HL-60/S4 treated with retinoic acid at 250 ng/mL for 4 days and 3 days (cell line): ENCODE results near the gene TNRC18.

Experiments used
- in situ Hi-C: fragments of 300-500 bp; cut with MboI; formaldehyde crosslinking; loops from 2 replicates; pipeline ENCODE4 v1.7.0; 2022; ENCODE audit warnings: low sequenced_read_pairs

Gene TNRC18

DNA sequence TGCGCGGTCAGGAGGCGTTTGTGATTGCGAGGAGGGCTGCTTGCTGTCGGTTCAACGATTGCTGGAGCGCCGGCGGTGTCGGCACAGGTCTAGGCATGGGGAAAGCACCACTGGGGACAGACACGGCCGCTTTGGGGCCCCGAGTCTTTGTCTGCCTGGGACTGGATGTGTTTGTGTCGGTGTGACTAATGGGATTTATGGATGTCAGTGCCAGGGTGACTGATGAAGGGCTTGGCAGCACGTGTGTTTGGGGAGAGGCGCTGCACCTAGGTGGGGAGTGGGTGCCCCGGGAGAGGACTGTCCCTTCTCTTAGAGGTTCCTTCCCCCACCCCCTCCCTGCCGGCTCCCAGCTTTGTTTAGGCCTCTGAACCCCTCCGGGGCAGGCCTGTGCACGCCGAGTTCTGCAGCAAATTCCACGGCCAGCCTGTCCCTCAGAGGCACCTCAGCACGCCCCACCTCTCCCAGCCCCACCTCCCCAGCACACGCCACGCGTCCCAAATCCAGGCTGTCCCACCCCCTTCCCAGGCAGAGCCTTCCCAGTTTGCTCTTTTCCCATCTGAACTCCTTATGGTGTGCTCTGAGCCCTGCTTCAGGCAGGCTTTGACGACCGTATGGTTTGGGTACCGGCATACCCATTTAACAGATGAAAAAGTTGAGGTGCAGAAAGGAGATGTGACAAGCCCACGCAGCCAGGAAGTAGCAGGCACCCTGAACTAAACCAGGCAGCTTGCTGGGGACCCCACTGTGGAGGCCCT, 6.4 kb upstream of the TNRC18 start:
- in situ Hi-C loops, result no loop called here

DNA sequence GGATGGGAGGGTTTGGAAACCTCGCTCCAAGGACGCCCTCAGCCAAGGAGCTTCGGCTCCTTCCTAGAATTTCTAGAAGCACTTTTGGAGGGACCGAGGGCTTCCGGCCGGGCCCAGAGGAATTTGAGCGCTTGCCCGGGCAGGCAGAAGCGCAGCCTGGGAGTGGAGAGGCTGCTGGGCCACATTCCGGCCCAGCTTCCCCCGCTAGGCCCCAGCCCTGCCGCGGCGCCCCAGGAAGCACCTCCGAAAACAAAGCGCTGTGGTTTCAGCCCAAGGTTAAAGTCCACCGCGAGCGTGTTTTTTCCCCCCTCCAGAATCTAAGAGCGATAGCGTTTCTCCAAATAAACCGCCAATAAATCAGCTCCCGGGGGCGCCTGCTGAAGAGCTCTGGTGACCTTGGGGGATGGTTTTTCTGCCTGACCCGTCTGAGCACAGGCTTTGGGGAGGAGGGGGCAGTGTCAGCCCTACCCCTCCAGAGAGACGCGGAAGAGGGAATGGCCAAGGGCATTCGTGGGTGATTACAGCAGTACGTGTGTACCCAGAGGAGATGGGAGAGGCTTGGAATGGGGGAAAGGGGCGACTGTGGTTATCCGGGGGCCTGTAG, 5.7 kb upstream of the TNRC18 start:
- in situ Hi-C loops, result no loop called here

DNA sequence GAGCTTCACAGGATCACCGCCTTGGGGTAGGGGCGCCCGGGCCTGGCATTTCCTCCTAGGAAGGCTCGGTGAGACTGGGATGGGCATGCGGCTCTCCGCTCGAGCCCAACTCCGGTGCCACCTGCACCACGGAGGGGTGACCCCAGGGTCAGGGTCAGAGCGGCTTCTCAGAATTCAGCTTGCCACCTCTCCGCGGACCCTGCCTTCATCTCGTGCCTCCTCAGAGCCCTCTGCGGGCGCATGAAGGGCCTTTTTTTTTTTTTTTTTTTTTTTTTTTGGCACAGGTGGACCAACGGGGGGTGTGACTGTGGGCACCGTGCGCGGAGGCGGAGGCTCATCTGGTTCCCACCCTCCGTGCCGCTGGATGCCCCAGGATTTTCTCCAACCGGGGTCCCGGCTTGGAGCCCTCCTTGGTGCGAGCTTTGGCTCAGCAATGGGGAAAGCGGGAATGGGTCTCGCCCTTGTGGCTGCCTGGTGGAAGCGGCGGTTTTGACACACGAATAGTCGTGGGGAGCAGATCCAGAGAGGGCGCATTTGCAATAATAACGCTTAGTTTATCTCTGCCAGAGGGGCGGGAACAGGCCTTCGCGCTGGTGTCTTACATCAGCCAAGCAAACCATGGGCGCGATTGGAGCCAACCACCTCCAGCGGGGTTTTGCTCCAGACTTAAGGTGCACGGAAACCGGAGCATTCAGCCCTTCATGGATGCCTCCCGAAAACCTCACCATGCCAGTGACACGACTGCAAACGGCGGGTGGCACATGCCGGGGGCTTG, 5.0 kb upstream of the TNRC18 start:
- in situ Hi-C loops, result no loop called here

DNA sequence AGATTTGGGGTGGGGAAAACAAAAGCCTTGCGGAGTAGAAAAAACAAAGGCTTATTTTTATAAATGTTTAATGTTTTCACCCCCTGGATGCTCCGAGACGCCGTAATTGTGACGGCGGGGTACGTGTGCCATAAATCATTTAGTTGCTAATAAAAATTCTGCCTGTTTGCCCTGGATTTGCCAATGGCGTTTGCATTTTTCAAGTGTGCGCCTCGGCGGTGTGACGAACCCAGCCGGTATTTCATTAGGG, 2.5 kb upstream of the TNRC18 start:
- in situ Hi-C loops, result no loop called here

DNA sequence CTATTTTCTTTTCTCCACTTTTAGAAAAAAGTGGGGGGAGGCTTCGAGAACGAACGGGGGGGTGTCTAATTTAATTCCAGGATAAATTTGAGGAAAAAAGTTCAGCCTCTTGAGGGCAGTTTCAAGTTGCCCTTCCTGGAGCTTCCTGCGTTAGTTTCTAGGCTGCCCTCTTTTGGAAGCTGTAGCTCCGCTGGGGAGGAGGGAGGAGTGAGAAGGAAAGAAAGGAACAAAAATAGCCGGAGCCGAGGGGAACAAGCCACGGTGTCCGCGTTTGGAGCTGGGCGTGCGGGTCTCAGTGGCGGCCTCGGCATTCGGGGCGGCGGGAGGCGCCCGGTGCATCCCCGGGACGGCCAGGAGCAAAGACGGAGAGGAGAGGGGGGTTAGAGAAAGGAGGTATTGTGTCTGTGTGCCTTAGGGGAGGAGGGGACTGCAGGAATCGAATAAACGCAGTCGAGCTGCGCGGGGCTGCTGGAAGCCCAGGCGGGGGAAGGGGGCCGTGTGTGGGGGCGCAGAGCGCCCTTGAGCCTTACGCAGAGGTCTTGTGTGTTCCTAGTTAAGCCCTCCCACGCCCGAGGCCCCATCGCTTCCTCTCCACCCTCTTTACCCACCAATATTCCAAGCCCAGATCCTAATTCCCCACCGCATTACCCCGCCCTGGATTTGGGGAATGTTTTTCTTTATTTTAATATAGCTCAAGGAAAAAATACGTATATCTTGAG, 2.0 kb upstream of the TNRC18 start:
- in situ Hi-C loops, result no loop called here

DNA sequence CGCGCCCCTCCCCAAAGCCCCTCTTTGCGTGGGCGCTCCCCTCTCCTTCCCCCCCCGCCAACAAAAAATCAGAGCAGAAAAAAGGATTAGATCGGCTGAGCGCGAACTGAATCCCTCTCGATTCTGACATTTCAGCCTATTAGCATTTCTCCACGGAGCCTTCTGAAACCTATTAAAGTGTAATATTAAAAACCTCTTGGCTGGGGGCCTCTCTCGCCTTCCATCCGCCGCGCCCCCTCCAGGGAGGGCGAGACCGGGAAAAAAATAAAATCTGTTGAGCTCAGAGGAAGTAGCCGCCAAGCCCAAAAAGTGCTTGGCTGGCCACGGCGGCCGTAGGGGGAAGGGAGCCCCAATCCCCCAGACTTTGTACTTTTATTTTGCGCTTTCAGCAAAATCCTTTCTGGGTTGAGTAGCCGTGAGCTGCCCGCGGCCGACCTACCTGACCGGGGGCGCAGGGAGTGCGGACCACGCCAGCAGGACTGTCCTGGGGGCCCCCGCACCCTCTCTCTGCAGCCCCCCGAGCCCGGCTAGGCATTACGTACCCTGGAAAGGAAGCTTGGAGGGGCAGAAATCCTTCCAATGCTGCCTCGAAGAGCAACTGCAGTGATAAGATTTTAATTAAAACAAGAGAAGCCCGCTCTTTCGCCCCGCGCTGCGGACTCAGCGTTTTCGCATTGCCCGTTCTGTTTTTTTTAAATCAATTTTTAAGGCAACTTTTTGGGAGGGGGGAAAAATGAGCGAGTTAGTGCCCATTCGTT, 1.3 kb upstream of the TNRC18 start:
- in situ Hi-C loops, result no loop called here

DNA sequence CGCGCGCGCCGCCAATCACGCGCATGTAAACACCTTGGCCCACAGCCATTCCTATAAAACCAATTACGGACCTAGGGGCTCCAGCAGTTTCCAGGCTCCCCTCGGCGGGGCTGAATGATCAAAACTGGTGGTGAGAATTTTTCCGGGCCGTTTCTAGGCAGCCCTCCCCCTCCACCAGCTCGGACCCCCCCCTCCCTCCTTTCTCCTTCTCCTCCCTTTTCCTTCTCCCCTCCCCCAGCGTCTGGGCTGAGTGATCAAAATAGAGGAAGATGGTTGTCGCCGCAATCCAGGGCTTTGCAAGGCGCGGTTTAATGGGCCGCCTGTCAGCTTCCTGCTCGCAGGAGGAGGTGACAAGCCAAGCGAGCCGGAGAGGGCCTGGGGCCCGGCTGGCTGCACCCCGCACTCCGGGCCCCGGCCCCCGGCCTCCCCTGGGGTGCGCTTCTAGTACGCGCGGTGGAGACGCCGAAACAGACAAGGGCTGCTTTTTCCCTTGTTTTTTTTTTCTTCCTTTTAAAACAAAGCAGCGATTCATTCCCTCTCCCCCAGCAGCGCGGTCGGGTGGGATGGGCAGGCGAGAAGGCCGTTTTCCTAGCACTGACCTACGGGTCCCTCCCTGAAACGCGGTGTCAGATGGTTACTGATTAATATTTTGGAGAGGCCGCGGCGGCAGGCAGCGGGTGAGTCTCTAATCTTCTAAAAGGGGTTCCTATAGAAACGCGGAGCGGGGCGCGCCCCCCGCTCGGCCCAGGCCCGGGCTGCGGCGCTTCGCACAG, 528 bp upstream of the TNRC18 start:
- in situ Hi-C loops, result no loop called here

DNA sequence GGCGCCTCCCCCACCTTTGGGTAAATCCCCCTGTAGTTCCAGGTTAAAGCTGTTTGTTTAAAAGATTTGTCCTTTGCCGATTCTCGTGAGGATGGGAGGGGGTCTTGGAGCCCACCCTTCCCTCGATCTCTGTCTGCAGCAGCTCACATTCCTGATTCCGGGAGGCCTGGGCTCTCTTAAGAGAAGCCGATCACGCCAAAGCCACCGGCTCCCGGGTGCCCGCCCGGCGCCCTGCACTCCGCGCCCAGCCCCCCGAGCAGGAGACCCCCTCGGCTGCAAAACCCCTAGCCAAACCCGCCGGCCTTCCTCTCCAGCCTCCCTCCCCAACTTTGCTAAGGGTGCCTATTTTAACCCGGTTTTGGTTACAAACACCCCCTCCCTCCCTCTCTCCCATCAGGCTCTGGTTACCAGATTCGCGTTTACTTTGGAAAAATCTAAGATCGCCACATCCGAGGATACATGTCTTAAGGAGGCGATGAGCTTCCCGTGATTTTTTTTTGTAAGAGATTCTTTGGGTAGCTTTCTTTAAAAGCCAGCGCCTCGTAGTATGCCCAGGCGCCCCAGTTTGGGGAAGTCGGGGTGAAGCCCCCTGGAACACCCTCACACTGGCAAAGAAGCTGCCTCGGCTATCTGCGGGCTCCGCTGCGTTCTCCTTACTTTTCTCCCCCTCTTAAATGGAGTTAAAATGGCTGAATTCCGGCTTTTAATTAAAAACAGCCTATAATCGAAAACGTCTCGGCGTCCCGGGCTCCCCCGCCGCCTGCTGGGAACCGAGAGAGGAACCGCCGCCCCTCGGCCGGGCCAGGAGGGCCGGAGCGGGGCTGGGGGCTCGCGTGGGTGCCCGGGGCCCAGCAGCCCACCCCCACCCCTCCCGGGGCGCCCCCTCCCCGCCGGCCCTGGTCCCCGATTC, 983 bp downstream of the TNRC18 start:
- in situ Hi-C loops, result no loop called here

DNA sequence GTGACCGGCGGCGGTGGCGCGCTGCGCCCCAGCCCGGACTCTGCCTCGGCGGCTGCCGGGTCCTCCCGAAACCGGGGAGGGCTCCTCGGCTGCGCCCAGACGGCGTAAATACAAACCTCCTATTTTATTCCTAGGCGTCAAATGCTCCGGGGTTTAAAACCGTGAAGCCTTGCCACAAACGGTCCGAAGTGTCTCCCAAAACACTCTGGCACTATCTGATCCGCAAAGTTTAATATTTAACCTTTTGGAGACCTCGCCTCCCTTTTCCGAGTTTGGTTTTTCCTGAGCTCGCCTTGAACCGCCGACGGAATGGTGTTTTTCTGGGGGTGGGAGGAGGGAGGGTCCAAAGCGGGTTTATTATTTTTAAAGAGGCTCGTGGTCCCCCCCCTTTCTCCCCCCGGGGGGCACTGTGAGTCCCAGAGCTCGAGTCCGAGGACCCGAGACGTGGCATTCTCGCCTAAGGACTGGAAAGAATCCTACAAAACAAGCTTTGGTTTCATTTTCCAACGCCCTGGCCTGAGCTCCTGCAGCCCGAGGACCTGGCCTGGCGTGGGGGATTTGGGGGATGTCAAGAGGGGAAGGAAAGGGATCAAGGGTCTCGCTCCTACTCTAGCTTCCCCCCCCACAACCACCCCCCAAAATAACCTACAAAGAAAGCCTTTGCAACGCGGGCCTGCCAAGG, 1.8 kb downstream of the TNRC18 start:
- in situ Hi-C loops, result no loop called here

DNA sequence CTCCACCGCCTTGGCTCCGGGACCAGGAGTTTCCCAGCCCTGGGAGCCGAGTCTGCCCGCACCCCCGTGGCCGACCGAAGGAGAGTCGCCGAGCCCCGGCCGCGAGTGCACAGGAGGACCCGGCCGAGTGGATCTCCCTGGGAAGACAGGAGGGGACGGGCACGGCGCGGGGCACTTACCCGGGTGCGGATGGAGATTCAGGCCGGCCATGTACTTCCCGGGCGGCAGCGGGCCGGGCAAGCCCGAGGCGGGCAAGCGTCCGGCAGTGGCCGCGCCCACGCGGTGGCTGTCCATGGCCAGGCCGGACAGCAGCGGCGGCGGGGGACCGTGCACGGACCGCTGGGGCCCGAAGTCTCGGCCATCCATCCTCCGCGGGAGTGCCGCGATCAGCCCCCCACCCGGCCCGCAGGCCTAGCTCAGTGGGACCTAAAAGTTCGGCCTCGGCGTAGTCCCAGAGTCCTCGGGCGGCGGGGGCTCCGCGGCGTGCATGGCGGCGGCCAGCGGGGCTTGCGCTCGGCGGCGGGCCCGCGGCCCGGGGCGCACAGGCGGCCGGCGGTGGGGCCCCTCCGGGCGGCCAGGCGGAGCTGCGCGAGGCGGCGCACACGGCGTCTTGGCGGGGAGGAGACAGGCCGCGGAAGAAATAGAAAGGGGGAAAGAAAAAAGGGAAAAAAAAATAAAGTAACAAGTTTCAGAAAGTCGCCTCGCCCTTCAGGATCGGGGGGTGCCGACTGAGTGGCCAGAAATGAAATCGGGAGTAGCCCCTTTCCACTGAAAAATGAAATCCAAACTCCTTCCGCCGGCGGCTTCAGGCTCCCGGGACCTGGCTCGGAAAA, 2.5 kb downstream of the TNRC18 start:
- in situ Hi-C loops, result no loop called here

DNA sequence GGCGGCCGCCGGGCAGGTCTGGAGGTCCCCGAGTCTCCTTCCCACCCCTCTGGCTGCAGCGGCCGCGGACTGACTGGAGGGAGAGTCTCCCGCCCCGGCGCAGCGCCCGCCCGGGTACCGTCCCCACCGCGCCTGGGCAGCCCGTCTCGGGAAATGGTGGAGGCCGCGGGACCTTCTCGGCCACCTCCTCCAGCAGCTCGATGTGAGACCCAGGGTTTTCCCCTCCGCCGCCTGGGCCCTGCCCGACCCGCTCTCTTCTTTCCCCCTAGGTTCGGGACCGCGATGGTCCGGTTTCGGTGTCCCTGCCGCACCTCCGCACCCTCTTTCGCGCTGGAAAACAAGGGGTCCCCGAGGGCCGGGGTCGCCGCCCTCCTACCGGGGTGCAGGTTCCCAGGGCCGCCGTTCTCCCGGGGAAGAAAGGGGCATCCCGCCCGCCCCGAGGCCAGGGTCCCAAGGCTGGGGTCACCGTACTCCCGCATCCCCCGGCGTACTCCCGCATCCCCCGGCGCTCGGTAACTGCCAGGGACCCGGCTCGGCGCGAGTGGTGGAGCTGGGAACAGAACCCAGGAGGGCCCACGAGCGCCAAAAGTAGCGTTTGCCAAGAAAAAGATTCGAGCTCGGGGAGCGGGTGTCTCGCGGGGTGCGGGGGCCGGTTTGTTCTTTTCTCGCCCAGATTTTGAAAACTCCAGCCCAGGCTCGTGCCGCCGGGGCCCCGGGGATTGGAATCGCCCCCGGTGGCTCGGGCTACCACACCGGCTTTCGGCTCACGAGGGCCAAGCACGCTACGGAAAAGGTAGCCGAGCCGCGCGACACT, 3.4 kb downstream of the TNRC18 start:
- in situ Hi-C loops, result no loop called here

DNA sequence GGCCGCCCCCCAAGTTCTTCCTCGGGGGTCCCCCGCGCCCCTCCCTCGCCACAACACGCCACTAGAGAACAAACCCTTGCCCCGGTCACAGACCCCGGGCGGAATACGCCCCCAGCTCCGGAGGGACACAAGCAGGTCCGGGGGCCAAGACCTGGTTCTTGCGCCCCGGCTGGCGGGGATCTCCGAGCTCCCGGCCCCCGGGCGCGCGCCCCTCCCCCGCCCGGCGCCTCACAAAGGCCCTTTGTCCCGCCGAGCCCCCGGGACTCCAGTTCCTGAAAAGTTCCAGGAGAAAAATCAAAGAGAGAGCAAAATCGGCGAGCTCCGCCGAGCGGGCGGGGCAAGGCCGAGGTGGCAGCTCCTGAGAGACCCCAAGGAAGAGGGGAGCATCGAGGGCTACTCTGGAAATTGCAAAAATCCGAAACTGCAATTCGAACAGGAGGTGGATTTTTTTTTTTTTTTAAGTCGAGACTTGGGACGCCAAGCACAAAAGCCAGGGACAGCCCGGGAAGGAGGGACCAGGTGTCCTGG, 4.0 kb downstream of the TNRC18 start:
- in situ Hi-C loops, result no loop called here

DNA sequence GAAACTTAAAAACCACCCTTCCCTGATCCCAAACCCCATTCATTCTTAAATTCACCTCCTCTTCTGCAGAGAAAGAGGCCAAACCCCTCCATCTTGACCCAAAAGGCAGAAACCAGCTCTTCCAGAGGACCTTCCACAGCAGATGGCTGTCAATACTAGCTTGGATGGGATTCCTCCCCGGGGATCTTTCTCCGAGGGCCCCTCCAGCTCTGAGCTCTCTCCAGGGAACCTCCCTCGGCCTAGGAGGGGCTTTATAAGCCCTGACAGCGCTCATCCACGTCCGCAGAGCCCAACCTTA, 5.4 kb downstream of the TNRC18 start:
- in situ Hi-C loops, result no loop called here

DNA sequence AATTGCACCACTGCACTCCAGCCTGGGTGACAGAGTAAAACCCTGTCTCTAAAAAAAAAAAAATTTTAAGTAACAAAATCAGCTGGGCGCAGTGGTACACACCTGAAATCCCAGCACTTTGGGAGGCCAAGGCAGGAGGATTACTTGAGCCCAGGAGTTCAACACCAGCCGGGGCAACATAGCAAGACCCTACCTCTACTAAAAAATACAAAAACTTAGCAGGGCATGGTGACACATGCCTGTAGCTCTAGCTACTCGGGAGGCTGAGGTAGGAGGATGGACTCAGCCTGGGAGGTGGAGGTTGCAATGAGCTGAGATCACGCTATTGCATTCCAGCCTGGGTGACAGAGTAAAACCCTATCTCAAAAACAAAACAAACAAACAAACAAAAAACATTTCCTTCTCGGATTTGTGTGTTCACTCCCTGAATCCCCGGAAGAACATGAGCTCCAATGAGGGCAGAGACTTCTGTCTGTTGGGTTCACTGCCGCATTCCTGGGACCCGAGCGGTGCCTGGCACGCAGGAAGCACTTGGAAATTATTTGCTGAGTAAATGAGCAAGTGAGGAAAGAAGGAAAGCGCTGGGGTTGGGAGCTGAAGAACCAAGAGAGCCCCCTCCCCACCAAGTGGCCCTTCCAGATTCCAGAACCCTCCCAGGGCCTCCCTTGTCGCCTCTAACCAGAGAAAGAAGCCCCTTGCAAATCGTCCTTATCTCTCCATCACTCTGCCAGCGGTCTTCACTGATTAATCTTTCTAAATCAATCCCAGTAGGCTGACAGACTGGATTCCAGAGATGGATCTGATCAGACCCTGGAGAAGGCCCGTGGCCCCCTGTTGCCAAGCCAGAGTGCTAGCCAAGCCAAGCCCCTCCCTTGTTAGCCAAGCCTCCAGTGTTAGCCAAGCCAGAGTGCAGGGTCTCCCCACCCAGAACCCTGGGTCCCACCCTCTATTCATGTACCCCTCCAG, 6.2 kb downstream of the TNRC18 start:
- in situ Hi-C loops, result no loop called here

DNA sequence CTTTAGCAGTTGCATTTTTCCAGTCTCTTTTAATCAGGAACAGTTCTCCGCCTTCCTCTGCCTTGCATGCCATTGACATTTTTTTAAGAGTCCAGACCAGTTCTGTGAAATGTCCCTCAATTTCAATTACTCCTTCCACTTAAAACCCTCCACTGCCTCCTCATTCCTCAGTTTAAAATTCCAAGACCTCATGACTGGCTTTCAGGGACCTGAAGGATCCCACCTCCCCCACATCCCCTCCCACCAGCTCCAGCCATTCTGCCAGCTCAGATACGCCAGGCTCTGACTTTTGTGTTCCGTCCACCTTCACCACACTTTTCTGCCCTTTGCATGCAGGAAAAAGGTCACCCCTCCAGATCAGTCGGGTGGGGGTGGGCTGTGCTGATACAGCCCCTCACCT, 8.7 kb downstream of the TNRC18 start:
- in situ Hi-C loops, result no loop called here

DNA sequence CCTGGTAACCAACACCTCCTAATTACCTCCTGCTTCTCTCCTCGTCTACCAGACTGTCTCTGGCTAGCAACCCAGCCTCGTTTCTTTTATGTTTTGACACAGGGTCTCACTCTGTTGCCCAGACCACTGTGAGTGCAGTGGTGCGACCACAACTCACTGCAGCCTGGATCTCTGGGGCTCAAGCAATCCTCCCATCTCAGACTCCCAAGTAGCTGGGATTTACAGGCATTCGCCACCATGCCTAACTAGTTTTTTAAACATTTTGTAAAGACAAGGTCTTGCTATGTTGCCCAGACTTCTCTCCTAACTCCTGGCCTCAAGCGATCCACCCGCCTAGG, 10.2 kb downstream of the TNRC18 start:
- in situ Hi-C loops, result no loop called here
